CD14-positive monocyte (primary cell): ENCODE data around the gene ELF1. TPM values are rescaled to one million over a fixed set of nuclear protein-coding genes. Genes with fewer than 3 reads are reported as not detected.

Source experiments
- DNase-seq, 3 donors: peaks; one replicate each; pipeline ENCODE4 v3.0.0-alpha.2; 2011 to 2022
- H2AFZ ChIP-seq: 2 replicates; pipeline ENCODE4 v1.6.0; 2012; ENCODE audit warnings: mild to moderate bottlenecking, low read depth, low read length, inconsistent platforms; ENCODE audit not compliant: insufficient read depth, poor library complexity, severe bottlenecking
- H3K27ac ChIP-seq, 2 donors: 1 replicate in 1 of 2; 2 replicates in 1 of 2; pipeline ENCODE4 v1.5.1; 2012 to 2013; ENCODE audit warnings: low read length in 2 of 2, control low read depth in 1 of 2, inconsistent platforms in 1 of 2, low read depth in 1 of 2, mild to moderate bottlenecking in 1 of 2
- H3K27me3 ChIP-seq, 2 donors: one replicate each; pipeline versions ENCODE4 v1.6.0 to v1.6.1; 2011 to 2013; ENCODE audit warnings: low read length in 2 of 2; ENCODE audit not compliant: control insufficient read depth in 2 of 2, insufficient read depth in 2 of 2
- H3K36me3 ChIP-seq, 2 donors: replicated peaks in 1 of 2; 1 replicate in 1 of 2; 2 replicates in 1 of 2; pipeline versions ENCODE4 v1.5.1 to v1.6.1; 2012 to 2013; ENCODE audit warnings: low read length in 2 of 2, control low read depth in 1 of 2, inconsistent platforms in 1 of 2, mild to moderate bottlenecking in 1 of 2; ENCODE audit not compliant: insufficient read depth in 2 of 2, control insufficient read depth in 1 of 2
- H3K4me1 ChIP-seq, 2 donors: 1 replicate in 1 of 2; 2 replicates in 1 of 2; pipeline versions ENCODE4 v1.5.1 to v1.6.1; 2012 to 2013; ENCODE audit warnings: low read length in 2 of 2, control low read depth in 1 of 2, inconsistent platforms in 1 of 2, mild to moderate bottlenecking in 1 of 2, moderate library complexity in 1 of 2; ENCODE audit not compliant: insufficient read depth in 2 of 2, control insufficient read depth in 1 of 2
- H3K4me2 ChIP-seq: replicated peaks from 2 replicates; pipeline ENCODE3; 2012; ENCODE audit warnings: low read length, moderate library complexity, mild to moderate bottlenecking; ENCODE audit not compliant: poor library complexity, severe bottlenecking; ENCODE audit errors: extremely low read depth
- H3K4me3 ChIP-seq, 3 experiments: fragments of 200-600 bp in 1 of 3; sonication (generic) in 1 of 3; replicated peaks in 1 of 3; 1 replicate in 2 of 3; 2 replicates in 1 of 3; pipeline ENCODE4 v1.5.1; 2011 to 2013; ENCODE audit warnings: low read length in 3 of 3, mild to moderate bottlenecking in 3 of 3, control low read depth in 2 of 3, low read depth in 2 of 3, inconsistent platforms in 1 of 3, moderate library complexity in 1 of 3
- H3K79me2 ChIP-seq: 2 replicates; pipeline ENCODE4 v1.6.0; 2012; ENCODE audit warnings: mild to moderate bottlenecking, control low read depth, inconsistent platforms, low read length, moderate library complexity; ENCODE audit not compliant: insufficient read depth
- H3K9ac ChIP-seq: 2 replicates; pipeline ENCODE4 v1.6.0; 2017; ENCODE audit warnings: low read length, mild to moderate bottlenecking; ENCODE audit not compliant: insufficient read depth, poor library complexity, severe bottlenecking
- H3K9me3 ChIP-seq, 2 donors: replicated peaks in 1 of 2; 1 replicate in 1 of 2; 2 replicates in 1 of 2; pipeline versions ENCODE4 v1.5.1 to v1.6.1; 2012 to 2013; ENCODE audit warnings: low read length in 2 of 2, control low read depth in 1 of 2; ENCODE audit not compliant: control insufficient read depth in 1 of 2, insufficient read depth in 1 of 2
- H4K20me1 ChIP-seq: 2 replicates; pipeline ENCODE4 v1.6.0; 2012; ENCODE audit warnings: mild to moderate bottlenecking, low read length, control low read depth, moderate library complexity; ENCODE audit not compliant: insufficient read depth
- H3K27ac Mint-ChIP-seq, 7 donors: one replicate each; pipeline ENCODE4 v1.8.0; 2020; ENCODE audit warnings: mild to moderate bottlenecking in 7 of 7, mixed read lengths in 7 of 7, moderate library complexity in 6 of 7, inconsistent platforms in 2 of 7
- H3K27me3 Mint-ChIP-seq, 3 donors: one replicate each; pipeline ENCODE4 v1.8.0; 2021 to 2022; ENCODE audit warnings: low read depth in 3 of 3, mild to moderate bottlenecking in 3 of 3, mixed read lengths in 3 of 3, moderate library complexity in 3 of 3, inconsistent platforms in 1 of 3
- H3K36me3 Mint-ChIP-seq, 2 donors: one replicate each; pipeline ENCODE4 v1.8.0; 2020; ENCODE audit warnings: mixed read lengths in 2 of 2, inconsistent platforms in 1 of 2, mild to moderate bottlenecking in 1 of 2
- H3K4me1 Mint-ChIP-seq: one replicate; pipeline ENCODE4 v1.8.0; 2020; ENCODE audit warnings: mild to moderate bottlenecking, mixed read lengths
- H3K4me3 Mint-ChIP-seq, 2 donors: one replicate each; pipeline ENCODE4 v1.8.0; 2020; ENCODE audit warnings: mild to moderate bottlenecking in 2 of 2, mixed read lengths in 2 of 2, moderate library complexity in 1 of 2
- H3K9me3 Mint-ChIP-seq, 7 donors: one replicate each; pipeline ENCODE4 v1.8.0; 2020 to 2022; ENCODE audit warnings: mixed read lengths in 7 of 7, mild to moderate bottlenecking in 6 of 7, moderate library complexity in 6 of 7, inconsistent platforms in 2 of 7
- WGBS: methylation state at CpG from one replicate; pipeline ENCODE4 v1.1.5; 2013; ENCODE audit warnings: missing lambda C conversion rate; ENCODE audit not compliant: insufficient coverage; 5-methylcytosine and 5-hydroxymethylcytosine counted together
- intact Hi-C, 2 donors: fragments of 100-400 bp; cut with micrococcal nuclease; formaldehyde crosslinking; loops; one replicate each; pipeline versions ENCODE4 v1.15.0 to v1.15.1; 2023
- polyA plus RNA-seq, 3 donors: library from polyadenylated mRNA; depleted of rRNA in 1 of 3; unstranded in 2 of 3; stranded (reverse) in 1 of 3; fragments of 300-500 nt in 2 of 3; fragments of >200 nt in 1 of 3; fragmentation: Illumina TruSeq in 2 of 3; gene quantifications; 1 replicate in 2 of 3; 2 replicates in 1 of 3; pipeline ENCODE4 v1.2.3, GENCODE V29; 2012 to 2021
- TF ChIP-seq, protein P1 (sequence below): fragments of 200-600 bp; IDR thresholded peaks from one replicate; pipeline ENCODE4 v1.8.0; 2022; ENCODE audit warnings: antibody characterized with exemption, mild to moderate bottlenecking

Gene ELF1
- polyA plus RNA-seq, 3 donors, result 63.1 to 83.3 (median 83.3) TPM

DNA sequence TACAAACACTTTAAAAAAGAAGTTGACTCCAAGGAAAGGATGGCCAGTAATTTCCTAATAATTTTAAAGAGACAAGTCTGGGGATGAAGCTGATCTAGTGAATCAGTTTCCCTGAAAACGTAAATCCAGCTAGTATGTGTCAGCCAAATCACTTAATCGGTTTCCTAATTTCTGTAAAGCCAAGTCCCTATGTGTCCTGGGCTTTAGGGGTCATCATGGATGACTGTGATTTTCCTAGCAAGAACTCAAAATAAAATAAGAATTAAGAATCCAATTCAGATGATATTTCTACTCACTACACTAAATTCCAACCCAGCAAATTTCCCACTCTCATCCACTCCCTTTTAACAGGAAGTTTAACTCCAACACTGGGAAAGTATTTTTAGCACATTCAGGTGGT is 35.9 kb downstream of the ELF1 start:
- Mint-ChIP-seq H3K36me3 (peaks cover 14 to 17% of the 10 kb centered on the region in 2 donors), H3K27ac (peak overlapping the region; percentile 85 to 99 (median 92)), H3K9me3 (no peaks in the 10 kb centered on the region), H3K4me3 (peak overlapping the region; percentile 61 to 92), H3K4me1 (peaks cover 54% of the 10 kb centered on the region), H3K27me3 (no peaks in the 10 kb centered on the region)
- no peak overlapping the region for H2AFZ ChIP-seq
- DNase-seq, result peak in 2 of 3 donors; percentile 61 to 74
- WGBS, result 19% methylated on average over 2 of the region's 2 CpGs
- peak overlapping the region; percentile 34 to 91 for H3K27ac ChIP-seq
- H3K4me2 ChIP-seq, result peak overlapping the region; percentile 93
- TF ChIP-seq, protein P1, sequence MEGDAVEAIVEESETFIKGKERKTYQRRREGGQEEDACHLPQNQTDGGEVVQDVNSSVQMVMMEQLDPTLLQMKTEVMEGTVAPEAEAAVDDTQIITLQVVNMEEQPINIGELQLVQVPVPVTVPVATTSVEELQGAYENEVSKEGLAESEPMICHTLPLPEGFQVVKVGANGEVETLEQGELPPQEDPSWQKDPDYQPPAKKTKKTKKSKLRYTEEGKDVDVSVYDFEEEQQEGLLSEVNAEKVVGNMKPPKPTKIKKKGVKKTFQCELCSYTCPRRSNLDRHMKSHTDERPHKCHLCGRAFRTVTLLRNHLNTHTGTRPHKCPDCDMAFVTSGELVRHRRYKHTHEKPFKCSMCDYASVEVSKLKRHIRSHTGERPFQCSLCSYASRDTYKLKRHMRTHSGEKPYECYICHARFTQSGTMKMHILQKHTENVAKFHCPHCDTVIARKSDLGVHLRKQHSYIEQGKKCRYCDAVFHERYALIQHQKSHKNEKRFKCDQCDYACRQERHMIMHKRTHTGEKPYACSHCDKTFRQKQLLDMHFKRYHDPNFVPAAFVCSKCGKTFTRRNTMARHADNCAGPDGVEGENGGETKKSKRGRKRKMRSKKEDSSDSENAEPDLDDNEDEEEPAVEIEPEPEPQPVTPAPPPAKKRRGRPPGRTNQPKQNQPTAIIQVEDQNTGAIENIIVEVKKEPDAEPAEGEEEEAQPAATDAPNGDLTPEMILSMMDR, result no peak
- H3K79me2 ChIP-seq, result peaks cover 100% of the 10 kb centered on the region
- H4K20me1 ChIP-seq, result peaks cover 51% of the 10 kb centered on the region
- intact Hi-C loops, result loop anchor here (2.0 to 5.0 kb wide), 3 partner anchors 14 to 79 kb away; partner anchors contain the start of genes ELF1 (in 2 of the 2) and WBP4 (in 1 of the 2)
- H3K36me3 ChIP-seq, result peaks cover 3 to 11% of the 10 kb centered on the region in 2 donors
- no peaks in the 10 kb centered on the region for H3K9me3 ChIP-seq
- peaks cover 59 to 83% of the 10 kb centered on the region in 2 donors for H3K4me1 ChIP-seq
- H3K27me3 ChIP-seq, result no peaks in the 10 kb centered on the region
- peak overlapping the region; percentile 70 for H3K9ac ChIP-seq
- H3K4me3 ChIP-seq, result peak overlapping the region; percentile 23 to 99 (median 92)

DNA sequence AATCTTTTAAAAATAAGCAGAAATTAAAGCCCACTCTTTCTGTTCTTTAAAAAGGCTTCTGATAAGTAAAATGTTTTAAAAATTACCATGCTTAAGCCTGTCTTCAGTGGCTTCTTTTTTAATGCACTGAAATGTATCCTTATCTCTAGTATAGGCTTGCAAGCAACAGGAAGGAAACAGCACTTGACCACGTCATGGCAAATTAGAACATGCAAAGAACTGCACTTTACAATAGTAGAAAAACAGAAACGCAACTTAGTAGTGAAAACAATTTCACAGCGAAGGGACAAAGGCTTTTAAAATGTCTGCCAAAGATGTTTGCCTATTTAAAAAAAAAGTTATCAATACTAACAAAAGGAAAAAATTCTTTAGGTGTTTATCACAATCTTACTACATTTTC is 36.3 kb downstream of the ELF1 start:
- Histone ChIP-seq H3K9me3 (no peaks in the 10 kb centered on the region), H3K4me1 (peaks cover 64 to 85% of the 10 kb centered on the region in 2 donors), H3K4me3 (peak overlapping the region; percentile 56 to 99 (median 92)), H3K9ac (peak overlapping the region; percentile 70), H3K27me3 (no peaks in the 10 kb centered on the region), H3K4me2 (peak overlapping the region; percentile 93), H3K79me2 (peaks cover 100% of the 10 kb centered on the region), H3K27ac (peak overlapping the region; percentile 35 to 91), H4K20me1 (peaks cover 51% of the 10 kb centered on the region), H3K36me3 (peaks cover 3 to 11% of the 10 kb centered on the region in 2 donors), H2AFZ (no peak overlapping the region)
- WGBS, result no CpG with 5 or more reads among the region's 3 CpGs
- no peaks in the 10 kb centered on the region for H3K9me3 Mint-ChIP-seq
- TF ChIP-seq, protein P1, result no peak
- peaks cover 55% of the 10 kb centered on the region for H3K4me1 Mint-ChIP-seq
- intact Hi-C loops, result loop anchor here (2.0 to 5.0 kb wide), 3 partner anchors 14 to 80 kb away; partner anchors contain the start of genes ELF1 (in 2 of the 2) and WBP4 (in 1 of the 2)
- peaks cover 19 to 22% of the 10 kb centered on the region in 2 donors for H3K36me3 Mint-ChIP-seq
- peak overlapping the region; percentile 61 to 92 for H3K4me3 Mint-ChIP-seq
- peak; percentile 77 to 83 (median 83) for DNase-seq
- H3K27ac Mint-ChIP-seq, result peak overlapping the region; percentile 85 to 99 (median 92)
- H3K27me3 Mint-ChIP-seq, result no peaks in the 10 kb centered on the region
